MM.1S (cell line): Measurements from ENCODE around the gene FAM227B.

Experiments
- DNase-seq: peaks from one replicate; pipeline ENCODE4 v3.0.0-alpha.2; 2015
- H2AFZ ChIP-seq: fragments of 300-600 bp; sonication (generic); 2 replicates; pipeline ENCODE4 v1.6.0; 2016; ENCODE audit warnings: antibody characterized with exemption, low read length
- H3F3A ChIP-seq: fragments of 300-600 bp; sonication (generic); 2 replicates; pipeline ENCODE4 v1.6.1; 2016; ENCODE audit warnings: mild to moderate bottlenecking, antibody characterized with exemption, low read length, moderate library complexity, mixed read lengths; ENCODE audit not compliant: insufficient read depth
- H3K27ac ChIP-seq: fragments of 300-600 bp; sonication (generic); 2 replicates; pipeline ENCODE4 v1.5.1; 2016; ENCODE audit warnings: mild to moderate bottlenecking, low read length
- H3K27me3 ChIP-seq: fragments of 300-600 bp; sonication (generic); replicated peaks from 2 replicates; pipeline ENCODE4 v1.6.0; 2016; ENCODE audit warnings: low read length; ENCODE audit not compliant: insufficient read depth
- H3K36me3 ChIP-seq: fragments of 300-600 bp; sonication (generic); replicated peaks from 2 replicates; pipeline ENCODE4 v1.6.1; 2016; ENCODE audit warnings: mild to moderate bottlenecking, low read length, mixed read lengths; ENCODE audit not compliant: insufficient read depth
- H3K4me1 ChIP-seq: fragments of 300-600 bp; sonication (generic); 2 replicates; pipeline ENCODE4 v1.6.1; 2016; ENCODE audit warnings: low read length, mixed read lengths
- H3K4me2 ChIP-seq: fragments of 300-600 bp; sonication (generic); 2 replicates; pipeline ENCODE4 v1.6.0; 2016; ENCODE audit warnings: low read depth, low read length
- H3K4me3 ChIP-seq: fragments of 300-600 bp; sonication (generic); 2 replicates; pipeline ENCODE4 v1.5.1; 2016; ENCODE audit warnings: low read length, mixed read lengths
- H3K79me2 ChIP-seq: fragments of 300-600 bp; sonication (generic); 2 replicates; pipeline ENCODE4 v1.6.1; 2016; ENCODE audit warnings: mixed run types, low read length, mixed read lengths
- H3K9ac ChIP-seq: fragments of 300-600 bp; sonication (generic); 2 replicates; pipeline ENCODE4 v1.6.1; 2016; ENCODE audit warnings: low read length, mixed read lengths
- H3K9me2 ChIP-seq: fragments of 300-600 bp; sonication (generic); replicated peaks from 2 replicates; pipeline ENCODE4 v1.6.1; 2016; ENCODE audit warnings: mild to moderate bottlenecking, low read length, mixed read lengths; ENCODE audit not compliant: insufficient read depth
- H3K9me3 ChIP-seq: fragments of 300-600 bp; sonication (generic); replicated peaks from 2 replicates; pipeline ENCODE4 v1.6.1; 2016; ENCODE audit warnings: mild to moderate bottlenecking, low read length, mixed read lengths; ENCODE audit not compliant: insufficient read depth
- H4K20me1 ChIP-seq: fragments of 300-600 bp; sonication (generic); 2 replicates; pipeline ENCODE4 v1.6.1; 2016; ENCODE audit warnings: mild to moderate bottlenecking, low read length, moderate library complexity, mixed read lengths; ENCODE audit not compliant: insufficient read depth
- CTCF ChIP-seq: fragments of 300-600 bp; sonication (generic); IDR thresholded peaks from 2 replicates; pipeline ENCODE4 v1.5.1; 2016; ENCODE audit warnings: antibody characterized with exemption, low read length, mixed read lengths
- EZH2 ChIP-seq: fragments of 300-600 bp; sonication (generic); optimal IDR thresholded peaks from 2 replicates; pipeline ENCODE3; 2017; ENCODE audit warnings: low read depth, mild to moderate bottlenecking, antibody characterized with exemption, low read length, mixed read lengths
- EZH2phosphoT487 ChIP-seq: fragments of 300-600 bp; sonication (generic); IDR thresholded peaks from 2 replicates; pipeline ENCODE4 v1.6.1; 2018; ENCODE audit warnings: antibody characterized with exemption, low read length

FAM227B gene

GRCh38 chr15:49464522-49464921 is 156.1 kb downstream of the FAM227B start:
- Histone ChIP-seq H3K79me2 (no peaks in the 10 kb centered on the region), H3K27me3 (no peaks in the 10 kb centered on the region), H3K9me2 (no peaks in the 10 kb centered on the region), H3K9me3 (no peaks in the 10 kb centered on the region), H3K4me1 (0 out of 2 replicates have a peak, but pooled peaks cover 9% of the 10 kb centered on the region), H3F3A (no peaks in the 10 kb centered on the region), H3K36me3 (no peaks in the 10 kb centered on the region), H4K20me1 (no peaks in the 10 kb centered on the region), H3K9ac (no peak overlapping the region), H2AFZ (no peak overlapping the region), H3K4me2 (no peak overlapping the region), H3K4me3 (no peak overlapping the region), H3K27ac (no peak overlapping the region)
- TF ChIP-seq EZH2phosphoT487 = no peak
- TF ChIP-seq CTCF = no peak
- TF ChIP-seq EZH2 = no peak
- no peak for DNase-seq

DNA sequence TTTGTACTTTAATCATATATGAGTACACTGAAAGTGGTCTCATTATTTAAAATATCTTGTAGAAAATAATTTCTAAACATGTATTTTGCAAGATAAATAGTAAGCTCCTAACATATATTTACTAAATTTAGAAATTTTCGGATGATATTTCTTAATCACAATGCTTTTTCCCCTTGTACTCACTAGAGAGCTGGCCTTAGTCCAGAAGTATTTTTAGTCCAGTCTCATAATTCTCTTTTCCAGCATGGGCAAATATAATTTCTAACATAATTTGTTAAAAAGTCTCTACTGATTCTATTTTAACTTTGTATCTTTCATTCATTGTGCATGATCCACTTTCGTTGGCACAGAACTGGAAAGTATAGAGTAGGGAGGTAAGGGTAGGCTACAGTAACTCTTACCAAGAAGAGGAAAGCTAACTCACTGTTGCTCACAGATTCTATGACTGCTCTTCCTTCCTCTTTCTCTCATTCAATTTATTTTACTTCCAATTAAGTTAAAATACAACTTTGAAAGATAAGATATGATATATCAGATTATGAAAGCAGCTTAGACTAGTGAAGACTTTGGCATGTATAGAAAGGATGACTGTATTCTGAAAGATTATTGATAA is 158.3 kb downstream of the FAM227B start:
- no peaks in the 10 kb centered on the region for H4K20me1 ChIP-seq
- no peak overlapping the region for H3K27ac ChIP-seq
- no peak overlapping the region for H2AFZ ChIP-seq
- no peaks in the 10 kb centered on the region for H3K27me3 ChIP-seq
- H3K9me3 ChIP-seq = no peaks in the 10 kb centered on the region
- H3K9me2 ChIP-seq = no peaks in the 10 kb centered on the region
- no peak for DNase-seq
- no peaks in the 10 kb centered on the region for H3F3A ChIP-seq
- H3K4me2 ChIP-seq = no peak overlapping the region
- no peaks in the 10 kb centered on the region for H3K36me3 ChIP-seq
- 0 out of 2 replicates have a peak, but pooled peaks cover 6% of the 10 kb centered on the region for H3K4me1 ChIP-seq
- TF ChIP-seq EZH2phosphoT487 (no peak), CTCF (no peak), EZH2 (no peak)
- no peak overlapping the region for H3K4me3 ChIP-seq
- no peaks in the 10 kb centered on the region for H3K79me2 ChIP-seq
- no peak overlapping the region for H3K9ac ChIP-seq

- Histone ChIP-seq H2AFZ (no peak overlapping the region), H3F3A (no peaks in the 10 kb centered on the region), H3K9me2 (no peaks in the 10 kb centered on the region), H3K9me3 (no peaks in the 10 kb centered on the region), H3K27ac (no peak overlapping the region), H3K9ac (no peak overlapping the region), H3K79me2 (no peaks in the 10 kb centered on the region), H3K4me2 (no peak overlapping the region), H3K36me3 (no peaks in the 10 kb centered on the region), H3K4me3 (no peak overlapping the region), H3K27me3 (no peaks in the 10 kb centered on the region), H3K4me1 (no peaks in the 10 kb centered on the region), H4K20me1 (no peaks in the 10 kb centered on the region)
- no peak for DNase-seq
- TF ChIP-seq EZH2 (no peak), CTCF (no peak), EZH2phosphoT487 (no peak)
These were observed 160.1 kb downstream of the FAM227B start for GRCh38 chr15:49460411-49460941.
